Measurements from ENCODE around the gene RIMKLB. TPM values are rescaled to one million over a fixed set of nuclear protein-coding genes. Genes with fewer than 3 reads are reported as not detected.

The RIMKLB gene
- total RNA-seq, 1 experiment from 2014 or later = 87.7 TPM

GRCh38 chr12:8672381-8672780, 25.4 kb upstream of the RIMKLB start:
- H3K9me3 Mint-ChIP-seq = peaks cover 7 to 8% of the 10 kb centered on the region in 2 experiments; a peak in 4 of 5 replicates
- Histone ChIP-seq H2AK5ac (ENCODE audit: insufficient read length, low read length) (no peak overlapping the region), H3K4me2 (ENCODE audit: insufficient read depth, insufficient read length, low read length) (no peak overlapping the region), H3K56ac (ENCODE audit: insufficient read length, low read depth, low read length) (no peak overlapping the region), H4K5ac (ENCODE audit: insufficient read length, low read depth, low read length) (no peak overlapping the region), H2BK15ac (ENCODE audit: low read depth, low read length) (no peak overlapping the region), H4K20me1 (ENCODE audit: control insufficient read depth, insufficient read depth, insufficient read length) (no peaks in the 10 kb centered on the region), H3K14ac (ENCODE audit: insufficient read depth, low read length) (no peak overlapping the region), H3K18ac (ENCODE audit: insufficient read length, low read depth, low read length) (no peak overlapping the region), H2BK120ac (ENCODE audit: low read depth, low read length, poor library complexity, severe bottlenecking) (no peak overlapping the region), H2BK5ac (ENCODE audit: insufficient read length, low read length) (no peak overlapping the region), H3K9me3 (ENCODE audit: control insufficient read depth, low read depth, low read length) (no peaks in the 10 kb centered on the region), H3K4me1 (ENCODE audit: insufficient read depth, low read length) (no peaks in the 10 kb centered on the region), H3K79me1 (ENCODE audit: insufficient read depth, low read depth, low read length, poor library complexity, severe bottlenecking) (no peaks in the 10 kb centered on the region), H2BK20ac (ENCODE audit: low read depth, low read length, poor library complexity, severe bottlenecking) (no peak overlapping the region), H3K27ac (ENCODE audit: insufficient read length, low read depth, low read length) (no peak overlapping the region), H3K9ac (ENCODE audit: extremely low read depth, insufficient read length, low read length) (no peak overlapping the region), H4K8ac (replicated peaks; ENCODE audit: insufficient read length, low read depth, low read length) (no peak overlapping the region), H3K79me2 (ENCODE audit: insufficient read depth, low read length) (no peaks in the 10 kb centered on the region), H4K91ac (ENCODE audit: insufficient read length, low read depth, low read length) (no peak overlapping the region), H3T11ph (ENCODE audit: low read length) (no peak overlapping the region), H3K23ac (ENCODE audit: insufficient read length, low read depth, low read length) (no peak overlapping the region), H2AFZ (ENCODE audit: low read length) (no peak overlapping the region), H3K23me2 (ENCODE audit: insufficient read length, low read depth, low read length, poor library complexity, severe bottlenecking) (no peaks in the 10 kb centered on the region), H3K27me3 (ENCODE audit: insufficient read depth, low read length) (no peaks in the 10 kb centered on the region), H2BK12ac (ENCODE audit: insufficient read length, low read depth, low read length) (no peak overlapping the region), H3K4ac (ENCODE audit: low read depth, low read length) (no peak overlapping the region)
- H3K4me1 Mint-ChIP-seq = peaks cover 3 to 10% of the 10 kb centered on the region in 2 experiments
- H3K27me3 Mint-ChIP-seq (ENCODE audit: low read depth) = no peaks in the 10 kb centered on the region; the same call in 1 of the 2 replicates
- H3K27ac Mint-ChIP-seq = no peak overlapping the region
- no CpG with 5 or more reads among the region's 5 CpGs for WGBS (ENCODE audit: extremely low coverage, insufficient read length, low lambda C conversion rate)
- no peak overlapping the region for H3K4me3 Mint-ChIP-seq
- DNase-seq = no peak
- TF ChIP-seq CTCF (conservative IDR thresholded peaks at IDR 0.05) = no peak
- peaks cover 2 to 8% (median 5%) of the 10 kb centered on the region in 3 experiments; a peak in 6 of 7 replicates for H3K36me3 Mint-ChIP-seq (ENCODE audit: insufficient read depth in 1 of 3, low read depth in 3 of 3)

Data from H9 (cell line).